Dedifferentiated amniotic fluid mesenchymal stem cell (primary cell): ENCODE measurements around the gene WNK3.

Experiments used
- DNase-seq: peaks from one replicate; pipeline ENCODE4 v3.0.0-alpha.2; 2016; ENCODE audit errors: extremely low spot score

Gene WNK3

GRCh38 chrX:54171091-54171490 lies 186.8 kb downstream of the WNK3 start:
- DNase-seq, result no peak

- DNase-seq, result no peak
Measured at GRCh38 chrX:54166915-54167314, 190.9 kb downstream of the WNK3 start.

GRCh38 chrX:54157561-54157960 lies 200.3 kb downstream of the WNK3 start:
- DNase-seq, result no peak
